HT1080 (cell line): ENCODE measurements around the gene OR3A3. TPM values are rescaled to one million over a fixed set of nuclear protein-coding genes. Genes with fewer than 3 reads are reported as not detected.
"Not testable (repeated sequence)": the region's sequence is repeated elsewhere in the genome, so short reads cannot be mapped to it uniquely, and the experiment has no call there.

Experiments used
- DNase-seq: peaks from one replicate; pipeline ENCODE4 v3.0.0-alpha.2; 2015; ENCODE audit warnings: low read depth
- polyA plus RNA-seq, 2 experiments: library from polyadenylated mRNA; depleted of rRNA; stranded (reverse); fragments of >200 nt; gene quantifications; 2 replicates each; pipeline ENCODE4 v1.2.3, GENCODE V29; 2015
- total RNA-seq: library from RNA; depleted of rRNA; stranded (reverse); fragments of >200 nt; shearing (Covaris generic); gene quantifications from 2 replicates; pipeline ENCODE4 v1.2.3, GENCODE V29; 2014; rRNA removed

OR3A3 gene
- total RNA-seq: not detected in 2 replicates
- not detected in 2 replicates for polyA plus RNA-seq (2015; cell fraction: cytosol; rRNA removed)
- polyA plus RNA-seq (2015; cell fraction: nucleus; rRNA removed): not detected in 2 replicates

GRCh38 chr17:3411070-3411469 is at the start of gene OR3A3:
TSS of gene OR3A3 (plus strand) at chr17:3411370.
- no peak for DNase-seq

- DNase-seq: not testable (repeated sequence)
Observed at GRCh38 chr17:3371167-3371566, 40.0 kb upstream of the OR3A3 start.

DNA sequence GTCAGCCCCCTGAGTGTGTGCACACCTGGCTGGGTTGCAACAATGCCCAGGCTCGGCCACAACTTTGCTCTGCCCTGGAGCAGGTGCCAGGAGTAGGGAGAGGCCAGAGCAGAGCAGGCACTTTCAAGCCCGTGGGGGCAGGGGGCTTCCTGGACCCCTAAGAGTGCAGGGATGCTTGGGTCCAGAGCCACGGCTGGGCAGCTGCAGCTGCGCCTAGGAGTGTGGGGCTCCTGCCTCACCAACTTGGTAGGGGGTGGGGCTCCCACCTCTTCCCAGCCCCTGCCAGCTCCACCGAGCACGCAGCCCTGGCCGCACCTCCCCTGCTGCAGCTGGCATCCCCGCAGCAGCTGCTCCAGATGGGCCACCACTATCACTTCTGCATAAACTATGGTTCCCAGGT is 32.8 kb upstream of the OR3A3 start:
- no peak for DNase-seq

DNA sequence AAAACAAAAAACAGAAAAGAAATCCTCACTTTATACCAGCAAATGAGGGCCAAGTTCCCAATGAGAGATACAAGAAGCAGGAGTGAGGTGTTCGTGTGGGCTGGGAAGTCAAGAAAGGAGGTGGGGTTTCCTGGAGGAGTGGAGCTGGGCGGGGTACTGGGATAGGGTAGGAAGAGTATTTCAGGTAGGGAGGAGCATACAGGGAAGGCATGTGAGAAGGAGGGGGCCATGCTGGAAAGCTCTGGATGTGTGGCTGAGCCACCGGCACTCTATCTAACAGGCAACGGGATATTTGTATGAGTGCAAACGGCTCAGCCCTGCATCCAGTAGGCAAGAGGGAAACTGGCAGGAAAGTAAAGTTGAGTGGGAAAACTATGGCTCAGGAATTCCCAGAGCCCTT is 29.2 kb upstream of the OR3A3 start:
- no peak for DNase-seq

DNA sequence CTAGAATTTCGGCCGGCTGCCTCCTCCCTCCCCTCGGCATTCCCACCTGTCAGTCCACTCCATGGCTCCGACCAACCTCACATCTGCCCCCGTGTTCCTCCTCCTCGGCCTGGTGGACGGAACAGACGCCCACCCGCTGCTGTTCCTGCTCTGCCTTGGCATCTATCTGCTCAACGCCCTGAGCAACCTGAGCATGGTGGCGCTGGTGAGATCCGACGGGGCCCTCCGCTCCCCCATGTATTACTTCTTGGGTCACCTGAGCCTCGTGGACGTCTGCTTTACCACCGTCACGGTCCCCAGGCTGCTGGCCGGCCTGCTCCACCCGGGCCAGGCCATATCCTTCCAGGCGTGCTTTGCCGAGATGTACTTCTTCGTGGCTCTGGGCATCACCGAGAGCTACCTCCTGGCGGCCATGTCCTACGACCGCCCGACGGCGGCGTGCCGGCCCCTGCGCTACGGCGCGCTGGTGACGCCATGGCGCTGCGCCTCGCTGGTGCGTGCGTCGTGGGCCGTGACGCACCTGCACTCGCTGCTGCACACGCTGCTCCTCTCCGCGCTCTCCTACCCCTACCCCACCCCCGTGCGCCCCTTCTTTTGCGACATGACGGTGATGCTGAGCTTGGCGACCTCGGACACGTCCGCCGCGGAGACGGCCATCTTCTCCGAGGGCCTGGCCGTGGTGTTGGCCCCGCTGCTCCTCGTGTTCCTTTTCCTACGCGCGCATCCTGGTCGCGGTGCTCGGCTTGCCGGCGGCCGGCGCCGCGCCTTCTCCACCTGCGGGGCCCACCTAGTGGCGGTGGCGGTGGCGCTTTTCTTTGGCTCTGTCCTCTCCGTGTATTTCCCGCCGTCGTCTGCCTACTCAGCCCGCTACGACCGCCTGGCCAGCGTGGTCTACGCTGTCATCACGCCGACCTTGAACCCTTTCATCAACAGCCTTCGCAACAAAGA is 25.0 kb upstream of the OR3A3 start, which contains the start of gene OR3A2:
OR3A2 (minus strand) TSS at position 440 of the 948 bp plus-strand sequence.
- no peak for DNase-seq

- DNase-seq: no peak
Observed at GRCh38 chr17:3389791-3390190, 21.4 kb upstream of the OR3A3 start.

- DNase-seq: peak; percentile 7
Observed at GRCh38 chr17:3397801-3398200, 13.4 kb upstream of the OR3A3 start.

DNA sequence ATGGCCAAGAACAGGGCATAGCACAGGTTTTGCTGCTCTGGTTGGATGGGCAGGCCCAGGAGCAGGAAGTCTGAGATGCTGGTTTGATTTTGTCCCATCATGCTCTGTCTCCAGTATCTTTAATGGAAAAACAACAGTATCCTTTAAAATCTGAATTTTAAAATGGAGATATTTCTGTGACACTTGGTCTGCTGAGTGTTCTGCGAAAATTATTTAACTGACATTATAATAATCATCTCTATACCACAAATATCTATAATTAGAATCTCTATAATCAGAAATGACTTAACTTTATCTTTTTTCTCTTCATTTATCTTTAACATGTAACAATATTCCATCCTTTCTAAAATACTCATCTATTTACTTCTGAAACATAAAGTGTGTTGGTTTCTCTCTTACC is 12.9 kb upstream of the OR3A3 start, which contains the start of gene OR1E1:
OR1E1 (minus strand) TSS at position 101 of the 400 bp plus-strand sequence; CDS start at position 101, 0 bp downstream.
- no peak for DNase-seq

DNA sequence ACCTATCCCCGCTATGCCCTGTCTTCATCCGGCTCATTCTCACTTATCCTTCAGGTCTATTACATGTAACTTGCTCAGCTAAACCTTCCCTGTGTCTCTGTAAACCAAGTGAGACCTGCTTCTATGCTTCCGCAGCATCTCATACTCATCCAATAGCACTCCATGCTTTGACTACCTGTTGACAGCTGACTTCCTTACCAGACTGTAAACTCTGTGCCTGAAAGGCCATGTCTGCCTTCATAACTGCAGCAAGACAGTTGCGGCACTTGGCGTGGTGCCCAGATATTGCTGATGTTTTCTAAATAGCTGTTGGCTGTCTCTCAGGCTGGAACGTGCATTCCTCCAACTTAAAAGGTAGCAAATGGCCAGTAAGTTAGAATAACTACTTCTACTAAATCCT is 11.1 kb upstream of the OR3A3 start:
- no peak for DNase-seq

GRCh38 chr17:3401786-3402185 is 9.4 kb upstream of the OR3A3 start:
- no peak for DNase-seq

- DNase-seq: not testable (repeated sequence)
Observed at GRCh38 chr17:3403856-3404255, 7.3 kb upstream of the OR3A3 start.

DNA sequence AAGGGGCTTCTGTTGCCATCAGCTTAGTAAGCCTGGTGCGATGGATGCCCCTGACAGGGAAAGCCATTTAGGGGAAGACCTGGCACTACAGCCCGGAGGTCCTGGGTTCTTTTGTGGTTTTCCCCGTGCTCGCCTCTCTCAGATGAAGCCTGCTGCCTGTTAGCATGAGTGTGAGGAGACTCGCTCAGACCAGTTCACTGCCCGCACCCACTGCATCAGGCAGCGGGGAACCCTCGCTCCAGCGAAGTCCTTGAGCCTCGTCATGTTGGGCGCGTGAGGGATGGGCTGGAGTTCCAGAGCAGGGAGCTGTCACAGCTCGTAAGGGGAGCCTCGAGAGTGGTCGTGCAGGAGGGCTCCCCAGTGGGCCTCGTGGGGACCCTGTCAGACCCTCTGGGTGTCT is 1.0 kb downstream of the OR3A3 start:
- DNase-seq: not testable (repeated sequence)

GRCh38 chr17:3415610-3416009 is 4.4 kb downstream of the OR3A3 start:
- no peak for DNase-seq

DNA sequence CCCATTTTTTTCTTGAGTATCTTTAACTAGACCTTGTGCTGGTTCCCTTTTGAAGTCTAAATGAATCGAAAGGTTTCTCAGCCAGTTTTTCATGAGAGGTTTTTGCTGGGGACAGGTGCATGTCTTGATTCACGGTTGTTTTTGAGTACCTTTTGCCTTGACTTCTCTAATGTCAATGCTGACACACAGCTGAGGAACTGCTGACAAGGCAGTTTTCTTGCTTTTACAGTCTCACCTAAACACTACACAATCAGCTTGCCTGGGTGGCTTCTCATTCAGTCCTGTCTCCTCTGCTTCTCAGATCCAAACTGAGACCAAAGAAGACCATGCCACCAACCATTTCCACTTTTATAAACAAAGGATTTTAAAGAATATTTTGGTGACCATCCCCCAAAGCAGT is 7.1 kb downstream of the OR3A3 start:
- no peak for DNase-seq

DNA sequence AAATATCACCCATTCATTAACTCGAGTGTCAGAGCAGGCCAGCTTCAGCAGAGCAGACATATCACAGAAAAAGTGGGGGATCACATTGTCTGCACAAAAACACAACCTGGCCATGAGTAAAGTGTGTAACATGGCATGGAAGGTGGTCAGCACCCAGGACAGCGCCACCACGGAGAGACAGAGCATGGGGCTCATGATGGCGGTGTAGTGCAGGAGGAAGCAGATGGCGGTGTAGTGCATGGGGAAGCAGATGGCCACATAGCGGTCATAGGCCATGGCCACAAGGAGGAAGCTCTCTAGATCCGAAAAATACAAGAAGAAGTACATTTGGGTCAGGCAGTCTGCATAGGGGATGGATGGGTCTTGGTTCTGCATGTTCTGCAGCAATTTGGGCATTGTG is 22.0 kb downstream of the OR3A3 start:
- peak; percentile 5 for DNase-seq

GRCh38 chr17:3433741-3434140 is 22.6 kb downstream of the OR3A3 start, which contains the start of gene OR1E2:
TSS of gene OR1E2 (minus strand) at chr17:3433841. CDS start at chr17:3433841, 0 bp downstream.
- DNase-seq: no peak

- DNase-seq: no peak
Observed at GRCh38 chr17:3438368-3438767, 27.2 kb downstream of the OR3A3 start.

DNA sequence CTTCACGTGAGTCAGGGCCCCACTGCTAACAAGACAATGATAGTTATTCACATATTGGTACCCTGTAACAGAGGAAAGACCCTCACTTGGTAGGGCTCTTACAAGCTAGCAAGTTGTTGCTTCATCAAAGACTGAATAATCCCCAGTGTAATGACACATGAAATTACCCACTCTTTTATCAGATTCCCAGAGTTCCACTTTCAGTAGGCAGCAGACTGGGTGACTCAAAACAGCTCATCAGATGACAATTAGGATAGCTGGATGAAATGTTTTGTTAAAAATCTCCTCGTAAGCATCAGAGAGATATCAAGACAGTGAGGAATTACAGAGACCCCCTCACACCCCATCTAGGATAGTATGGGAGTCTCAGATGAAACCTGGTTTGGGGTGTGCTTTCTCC is 29.3 kb downstream of the OR3A3 start:
- no peak for DNase-seq

DNA sequence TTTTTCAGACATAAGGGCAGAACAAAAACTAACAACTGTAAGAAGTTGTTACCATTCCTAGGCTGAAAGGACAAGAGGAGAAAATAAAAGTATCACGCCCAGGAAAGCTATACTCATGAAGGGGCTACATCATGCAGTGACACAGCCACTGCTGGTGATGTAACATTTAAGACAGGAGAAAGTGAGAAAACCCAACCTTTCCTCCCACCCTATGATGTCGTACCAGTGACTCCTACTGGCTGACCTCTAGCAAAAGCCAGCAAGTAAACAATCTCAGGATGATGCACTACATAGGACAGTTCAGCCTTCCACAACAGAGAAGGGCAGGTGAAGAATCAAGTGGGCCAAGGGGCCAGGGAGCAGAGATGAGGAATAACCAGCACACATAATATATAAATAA is 36.5 kb downstream of the OR3A3 start:
- DNase-seq: peak; percentile 35

- no peak for DNase-seq
Observed at GRCh38 chr17:3448059-3448665, 37.0 kb downstream of the OR3A3 start.

DNA sequence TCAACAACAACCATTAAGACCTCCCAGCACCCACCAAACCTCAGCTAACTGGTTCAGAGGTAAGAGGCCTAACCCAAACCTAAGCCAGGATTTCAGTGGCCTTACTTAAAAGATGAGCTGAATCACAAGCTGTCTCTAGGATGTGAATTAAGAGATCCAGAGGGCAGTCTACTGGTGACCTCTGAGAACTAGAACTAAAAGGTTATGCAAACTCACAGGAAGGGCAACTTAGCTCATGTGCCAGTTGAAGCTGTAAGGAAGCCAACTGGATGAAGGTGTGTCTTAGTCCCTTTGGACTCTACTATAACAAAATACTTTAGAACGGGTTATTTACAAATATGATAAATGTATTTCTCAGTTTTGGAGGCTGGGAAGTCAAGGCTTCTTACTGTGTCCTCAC is 55.2 kb downstream of the OR3A3 start:
- not testable (repeated sequence) for DNase-seq

- no peak for DNase-seq
Observed at GRCh38 chr17:3469529-3469928, 58.4 kb downstream of the OR3A3 start.
